AG04450 (cell line): ENCODE measurements around the gene ITM2B. TPM values are rescaled to one million over a fixed set of nuclear protein-coding genes. Genes with fewer than 3 reads are reported as not detected.

ENCODE experiments used
- CTCF ChIA-PET: fragments of 300-600, 350-600 bp; formaldehyde crosslinking; extraction: SDS; loops from one replicate; lab custom pipeline; 2022; ENCODE audit warnings: antibody characterized with exemption, inconsistent platforms; lab: Charles Lee
- POLR2A ChIA-PET: fragments of 350-600 bp; formaldehyde crosslinking; extraction: SDS; loops from one replicate; lab custom pipeline; 2021; ENCODE audit warnings: antibody characterized with exemption, inconsistent platforms; lab: Yijun Ruan, JAX
- DNase-seq: peaks from one replicate; pipeline ENCODE4 v3.0.0-alpha.2; 2011; ENCODE audit warnings: low read depth, low spot score
- H3K27ac ChIP-seq: one replicate; pipeline ENCODE4 v1.5.1; 2012; ENCODE audit warnings: low read depth, low read length, control low read depth
- H3K27me3 ChIP-seq: one replicate; pipeline ENCODE4 v1.6.0; 2012; ENCODE audit warnings: low read length; ENCODE audit not compliant: control insufficient read depth, insufficient read depth
- H3K4me3 ChIP-seq: 2 replicates; pipeline ENCODE4 v1.5.1; 2011; ENCODE audit warnings: mild to moderate bottlenecking, low read depth, low read length, control low read depth
- H3K9me3 ChIP-seq: 2 replicates; pipeline ENCODE4 v1.5.1; 2012; ENCODE audit warnings: low read length; ENCODE audit not compliant: control insufficient read depth, insufficient read depth
- CTCF ChIP-seq: IDR thresholded peaks from 2 replicates; pipeline ENCODE4 v1.5.1; 2011; ENCODE audit warnings: low read depth, low read length, control low read depth, inconsistent platforms
- polyA plus RNA-seq: library from polyadenylated mRNA; depleted of rRNA; stranded (reverse); fragments of >200 nt; gene quantifications from 2 replicates; pipeline ENCODE4 v1.2.3, GENCODE V29; 2011

Gene ITM2B
- polyA plus RNA-seq, 1 experiment = 417 TPM

DNA sequence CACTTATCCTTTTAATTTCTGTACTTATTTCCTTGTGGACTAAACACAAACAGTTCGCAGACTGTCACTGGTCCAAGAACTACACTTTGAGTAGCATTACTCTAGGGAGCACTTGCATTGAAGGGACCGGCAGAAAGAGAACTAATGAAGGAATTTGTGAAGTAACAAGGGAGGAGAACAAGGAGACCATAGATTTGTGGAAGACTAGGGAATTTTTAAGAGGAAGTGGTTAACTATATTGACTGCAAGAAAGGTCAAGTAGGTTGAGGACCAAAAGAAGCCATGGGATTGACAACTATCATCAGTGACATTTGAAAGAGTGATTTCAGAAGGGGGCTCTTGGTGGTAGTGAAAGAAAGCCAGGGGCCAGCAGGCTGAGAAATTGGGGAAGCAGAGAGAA lies 66.6 kb downstream of the ITM2B start:
- ChIA-PET POLR2A (no interaction called here), CTCF (no interaction called here)
- TF ChIP-seq CTCF = no peak
- H3K9me3 ChIP-seq = no peaks in the 10 kb centered on the region; the same call in 1 of the 2 replicates
- peaks cover 2% of the 10 kb centered on the region for H3K27me3 ChIP-seq
- no peak overlapping the region for H3K4me3 ChIP-seq
- no peak overlapping the region for H3K27ac ChIP-seq
- DNase-seq = no peak

DNA sequence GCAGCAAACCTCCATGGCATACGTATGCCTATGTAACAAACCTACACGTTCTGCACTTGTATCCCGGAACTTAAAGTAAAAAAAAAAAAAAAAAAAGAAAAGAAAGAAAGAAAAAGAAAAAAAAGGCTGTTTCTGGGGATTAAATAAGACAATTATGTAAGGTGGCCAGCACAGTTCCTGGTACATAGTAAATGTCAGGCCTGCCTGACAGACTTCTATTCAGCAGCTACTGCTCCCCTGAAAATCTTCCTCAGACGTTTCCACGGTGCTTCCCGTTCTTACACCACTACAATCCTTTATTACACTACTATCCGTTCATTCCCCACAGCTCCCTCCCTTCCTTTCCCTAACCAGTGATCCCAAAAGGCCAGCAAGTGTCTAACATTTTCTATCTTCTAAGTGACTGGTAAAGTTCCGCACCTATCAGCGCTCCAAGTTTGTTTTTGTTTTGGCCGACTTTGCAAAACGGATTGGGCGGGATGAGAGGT lies 69.9 kb downstream of the ITM2B start:
- peak; percentile 1 for DNase-seq
- peak overlapping the region; percentile 99 for H3K27ac ChIP-seq
- H3K4me3 ChIP-seq = peak overlapping the region; percentile 62
- ChIA-PET POLR2A (interaction anchor here (1.0 kb wide), 1 partner anchor 248 kb away, joined by 3 read pairs; no protein-coding TSS in a partner anchor), CTCF (interaction anchor here (0.7 to 2.2 kb wide), 2 partner anchors 278 to 978 kb away, joined by 7 to 11 read pairs; no protein-coding TSS in a partner anchor)
- H3K27me3 ChIP-seq = no peaks in the 10 kb centered on the region
- TF ChIP-seq CTCF = no peak
- no peaks in the 10 kb centered on the region; the same call in 1 of the 2 replicates for H3K9me3 ChIP-seq

DNA sequence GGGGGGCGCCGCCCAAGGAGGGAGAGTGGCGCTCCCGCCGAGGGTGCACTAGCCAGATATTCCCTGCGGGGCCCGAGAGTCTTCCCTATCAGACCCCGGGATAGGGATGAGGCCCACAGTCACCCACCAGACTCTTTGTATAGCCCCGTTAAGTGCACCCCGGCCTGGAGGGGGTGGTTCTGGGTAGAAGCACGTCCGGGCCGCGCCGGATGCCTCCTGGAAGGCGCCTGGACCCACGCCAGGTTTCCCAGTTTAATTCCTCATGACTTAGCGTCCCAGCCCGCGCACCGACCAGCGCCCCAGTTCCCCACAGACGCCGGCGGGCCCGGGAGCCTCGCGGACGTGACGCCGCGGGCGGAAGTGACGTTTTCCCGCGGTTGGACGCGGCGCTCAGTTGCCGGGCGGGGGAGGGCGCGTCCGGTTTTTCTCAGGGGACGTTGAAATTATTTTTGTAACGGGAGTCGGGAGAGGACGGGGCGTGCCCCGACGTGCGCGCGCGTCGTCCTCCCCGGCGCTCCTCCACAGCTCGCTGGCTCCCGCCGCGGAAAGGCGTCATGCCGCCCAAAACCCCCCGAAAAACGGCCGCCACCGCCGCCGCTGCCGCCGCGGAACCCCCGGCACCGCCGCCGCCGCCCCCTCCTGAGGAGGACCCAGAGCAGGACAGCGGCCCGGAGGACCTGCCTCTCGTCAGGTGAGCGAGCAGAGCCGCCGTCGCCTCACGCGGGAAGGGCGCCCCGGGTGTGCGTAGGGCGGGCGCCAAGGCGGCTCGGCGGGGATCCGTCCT lies 70.5 kb downstream of the ITM2B start, which contains the start of gene RB1:
RB1 (plus strand) TSS at position 393 of the 784 bp plus-strand sequence; CDS start at position 555, 162 bp downstream.
- peak within 1 kb of the TSS; percentile 62 for H3K4me3 ChIP-seq
- H3K9me3 ChIP-seq = no peaks in the 10 kb centered on the region; the same call in 1 of the 2 replicates
- H3K27me3 ChIP-seq = no peaks in the 10 kb centered on the region
- POLR2A ChIA-PET = interaction anchor here (1.5 kb wide), 1 partner anchor 71 kb away, joined by 8 read pairs; the partner anchor contains the start of gene ITM2B
- peak within 1 kb of the TSS; percentile 99 for H3K27ac ChIP-seq
- DNase-seq = peak; percentile 61
- CTCF ChIA-PET = no interaction called here
- TF ChIP-seq CTCF = no peak

DNA sequence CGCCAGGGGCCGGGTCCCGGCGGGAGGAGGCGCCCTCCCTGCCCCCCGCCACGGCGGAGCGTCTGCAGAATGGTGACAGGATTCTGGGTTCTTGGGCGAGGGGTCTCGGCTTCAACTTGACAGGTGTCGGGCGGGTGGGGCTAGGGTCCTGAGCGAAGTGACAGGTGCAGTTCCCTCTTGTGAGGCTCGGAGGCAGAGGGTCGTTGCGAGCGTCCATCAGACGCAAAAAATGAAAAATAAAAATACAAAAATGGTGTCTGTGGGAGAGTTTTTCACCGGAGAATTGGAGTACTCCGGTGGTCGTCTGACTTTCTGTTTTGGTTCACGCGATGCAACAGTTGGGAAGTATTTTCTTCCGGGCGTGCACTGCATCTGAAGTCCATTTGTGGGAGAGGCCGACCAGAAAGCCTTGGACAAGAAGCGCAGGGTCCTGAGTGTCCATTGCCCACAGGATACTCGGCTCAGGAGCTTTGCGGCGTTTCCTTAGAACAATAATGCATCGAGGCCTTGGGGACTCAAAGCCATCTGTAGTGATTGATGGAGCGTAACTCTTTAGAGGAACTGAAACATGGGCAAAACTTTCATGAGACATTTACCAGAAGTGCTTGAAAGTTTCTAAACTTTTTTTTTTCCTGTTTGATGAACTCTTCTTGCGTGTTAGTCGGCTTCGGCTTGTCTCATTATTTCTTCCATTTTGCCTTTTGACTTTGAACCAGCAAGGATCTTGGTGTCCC lies 71.3 kb downstream of the ITM2B start:
- POLR2A ChIA-PET = interaction anchor here (1.5 kb wide), 1 partner anchor 71 kb away, joined by 8 read pairs; the partner anchor contains the start of gene ITM2B
- Histone ChIP-seq H3K4me3 (peak overlapping the region; percentile 62), H3K27me3 (no peaks in the 10 kb centered on the region), H3K9me3 (no peaks in the 10 kb centered on the region; the same call in 1 of the 2 replicates), H3K27ac (peak overlapping the region; percentile 99)
- TF ChIP-seq CTCF = no peak
- CTCF ChIA-PET = interaction anchor here (0.8 kb wide), 1 partner anchor 29 kb away, joined by 3 read pairs; no protein-coding TSS in a partner anchor
- peak; percentile 7 for DNase-seq
